SK-N-DZ (cell line): Measurements from ENCODE around the gene CPLANE1. TPM values are rescaled to one million over a fixed set of nuclear protein-coding genes. Genes with fewer than 3 reads are reported as not detected.
"Not testable (repeated sequence)": the region's sequence is repeated elsewhere in the genome, so short reads cannot be mapped to it uniquely, and the experiment has no call there.

Experiments used
- DNase-seq: peaks from one replicate; pipeline ENCODE4 v3.0.0-alpha.2; 2015; ENCODE audit warnings: low spot score
- polyA plus RNA-seq, 2 experiments: library from polyadenylated mRNA; depleted of rRNA; stranded (reverse); fragments of >200 nt; gene quantifications; 2 replicates each; pipeline ENCODE4 v1.2.3, GENCODE V29; 2014

CPLANE1 gene
- polyA plus RNA-seq (2014; cell fraction: cytosol; rRNA removed) = 4.5 and 5.6 TPM in 2 replicates
- polyA plus RNA-seq (2014; cell fraction: nucleus; rRNA removed) = 11.6 and 14.4 TPM in 2 replicates

DNA sequence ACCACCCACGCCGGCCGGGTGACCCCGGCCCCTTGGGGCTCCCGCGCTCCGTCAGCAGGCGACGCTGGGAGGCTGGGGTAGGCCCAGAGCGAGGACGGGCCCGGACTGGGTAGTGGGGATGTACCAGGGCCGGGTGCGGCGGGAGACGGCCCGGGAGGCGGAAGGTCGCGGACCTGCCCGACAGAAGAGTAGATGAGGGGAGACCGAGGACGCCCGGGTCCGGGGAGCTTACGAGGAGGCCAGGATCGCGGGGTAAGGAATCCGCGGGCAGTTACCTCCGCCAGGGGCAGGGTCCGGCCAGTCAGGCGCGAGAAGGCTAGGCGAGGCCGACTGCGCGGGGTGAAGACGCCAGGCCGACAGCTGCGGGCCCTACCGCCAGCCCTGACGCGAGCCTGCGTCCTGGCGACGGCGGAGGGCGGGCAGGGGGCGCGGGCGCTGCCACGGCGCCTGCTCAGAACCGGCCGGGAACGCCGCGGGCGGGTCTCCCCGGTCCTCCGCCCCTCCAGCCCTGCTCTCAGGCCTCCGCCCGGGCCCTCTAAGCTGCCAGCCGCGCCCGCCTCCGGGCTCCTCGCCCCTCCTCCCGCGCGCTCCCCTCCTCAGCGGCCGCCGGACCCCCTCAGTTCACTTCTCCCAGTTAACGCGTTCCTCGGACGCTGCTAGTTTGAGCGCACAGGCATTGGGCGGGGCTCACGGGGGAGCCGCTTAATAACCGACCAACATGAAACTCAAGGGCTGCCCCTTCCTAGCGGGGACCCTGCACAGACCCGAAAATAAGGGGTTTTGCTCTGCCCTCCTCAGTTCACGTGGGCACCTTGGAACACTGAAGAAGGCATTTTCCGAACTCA, at the start of gene CPLANE1:
Gene CPLANE1 (minus strand): TSS at position 407 of the 845 bp plus-strand sequence. CDS start 1,678 bp downstream, outside the sequence.
- peak; percentile 86 for DNase-seq

GRCh38 chr5:37296313-37296712, 47.1 kb upstream of the CPLANE1 start:
- DNase-seq = not testable (repeated sequence)

DNA sequence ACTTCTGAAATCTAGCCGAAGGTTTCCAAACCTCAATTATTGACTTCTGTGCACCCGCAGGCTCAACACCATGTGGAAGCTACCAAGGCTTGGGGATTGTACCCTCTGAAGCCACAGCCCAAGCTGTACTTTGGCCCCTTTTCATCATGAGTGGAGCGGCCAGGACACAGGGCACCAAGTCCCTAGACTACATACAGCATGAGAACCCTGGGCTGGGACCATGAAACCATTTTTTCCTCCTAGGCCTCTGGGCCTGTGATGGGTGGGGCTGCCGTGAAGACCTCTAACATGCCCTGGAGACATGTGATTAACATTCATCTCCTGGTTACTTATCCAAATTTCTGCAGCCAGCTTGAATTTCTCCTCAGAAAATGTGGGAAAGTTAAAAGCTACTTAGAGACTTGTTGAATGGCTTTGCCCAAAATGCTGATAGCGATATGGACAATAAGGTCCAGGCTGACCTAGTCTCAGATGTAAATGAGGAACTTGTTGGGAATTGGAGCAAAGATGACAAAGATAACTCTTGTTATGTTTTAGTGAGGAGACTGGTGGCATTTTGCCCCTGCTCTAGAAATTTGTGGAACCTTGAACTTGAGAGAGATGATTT, 34.1 kb upstream of the CPLANE1 start:
- no peak for DNase-seq

DNA sequence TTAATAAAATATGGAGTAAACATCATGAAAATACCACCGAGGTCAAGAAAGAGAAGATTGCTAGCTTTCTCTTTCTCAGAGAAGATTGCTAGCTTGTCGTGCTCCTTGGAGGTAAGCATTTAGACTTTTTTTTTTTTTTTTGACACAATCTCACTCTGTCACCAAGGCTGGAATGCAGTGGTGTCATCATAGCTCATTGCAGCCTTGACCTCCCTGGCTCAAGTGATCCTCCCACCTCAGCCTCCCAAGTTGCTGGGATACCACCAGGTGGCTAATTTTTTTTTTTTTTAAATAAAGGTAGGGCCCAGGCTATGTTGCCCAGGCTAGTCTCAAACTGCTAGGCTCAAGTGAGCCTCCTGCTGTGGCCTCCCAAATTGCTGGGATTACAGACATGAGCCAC, 26.3 kb upstream of the CPLANE1 start:
- no peak for DNase-seq

- DNase-seq = no peak
Observed at GRCh38 chr5:37272511-37272910, 23.3 kb upstream of the CPLANE1 start.

DNA sequence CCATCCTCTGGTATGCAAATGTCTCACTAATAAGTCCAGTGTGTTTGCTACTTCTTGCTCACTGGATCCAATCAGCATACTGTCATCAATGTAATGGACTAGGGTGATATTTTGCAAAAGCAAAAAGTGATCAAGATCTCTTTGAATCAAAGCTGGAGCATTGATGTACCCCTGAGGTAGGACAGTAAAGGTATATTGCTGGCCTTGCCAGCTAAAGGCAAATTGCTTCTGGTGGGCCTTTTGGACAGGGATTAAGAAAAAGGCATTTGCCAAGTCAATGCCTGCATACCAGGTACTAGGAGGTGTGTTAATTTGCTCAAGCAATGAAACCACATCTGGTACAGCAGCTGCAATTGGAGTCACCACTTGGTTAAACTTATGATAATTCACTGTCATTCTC, 18.9 kb upstream of the CPLANE1 start:
- not testable (repeated sequence) for DNase-seq

GRCh38 chr5:37255774-37256358, 6.7 kb upstream of the CPLANE1 start:
- DNase-seq = no peak

GRCh38 chr5:37254581-37254980, 5.4 kb upstream of the CPLANE1 start:
- DNase-seq = no peak

DNA sequence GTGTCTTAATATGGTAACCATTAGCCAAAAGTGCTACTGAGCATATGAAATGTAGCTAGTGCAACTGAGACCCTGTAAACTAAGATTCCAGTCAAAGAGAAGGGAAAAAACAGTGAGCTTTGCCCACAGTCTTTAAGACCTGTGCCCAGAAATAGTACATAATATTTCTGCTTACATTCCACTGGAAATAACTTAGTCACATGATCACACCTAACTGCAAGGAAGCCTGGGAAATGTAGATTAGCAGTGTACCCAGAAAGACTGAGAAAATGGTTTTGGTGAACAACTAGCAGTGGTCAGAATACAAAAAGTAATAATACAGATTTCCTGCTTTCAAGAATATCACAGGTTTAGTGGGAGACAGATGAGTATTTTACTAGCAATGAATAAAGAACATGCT, 2.5 kb upstream of the CPLANE1 start:
- DNase-seq = no peak

GRCh38 chr5:37249815-37250164, 614 bp upstream of the CPLANE1 start:
- no peak for DNase-seq

DNA sequence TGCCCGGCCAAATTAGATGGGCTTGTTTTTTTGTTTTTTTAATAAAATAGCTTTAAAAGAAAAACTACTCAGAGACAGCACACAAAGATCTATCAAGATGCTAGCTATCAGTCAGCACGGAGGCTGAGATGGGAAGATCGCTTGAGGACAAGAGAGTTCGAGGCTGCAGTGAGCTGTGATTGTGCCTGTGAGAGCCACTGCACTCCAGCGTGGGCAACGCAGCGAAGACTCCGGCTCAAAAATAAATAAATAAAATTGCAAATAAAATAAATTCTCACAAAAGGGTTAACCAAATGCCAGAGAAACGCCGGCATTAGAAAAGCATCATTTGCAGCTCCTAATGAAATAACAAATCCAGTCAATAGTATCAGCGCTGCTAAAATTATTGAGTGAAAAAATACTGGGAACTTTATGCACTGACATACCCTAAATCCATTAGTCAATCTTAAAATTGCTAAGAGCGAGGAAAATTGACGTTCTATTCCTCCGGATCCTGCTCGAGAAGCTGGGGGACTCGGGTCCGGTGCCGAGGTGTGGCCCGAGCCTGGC, 681 bp downstream of the CPLANE1 start:
- DNase-seq = peak; percentile 37

- no peak for DNase-seq
Observed at GRCh38 chr5:37247496-37247895, 1.7 kb downstream of the CPLANE1 start.

- no peak for DNase-seq
Observed at GRCh38 chr5:37247036-37247435, 2.1 kb downstream of the CPLANE1 start.

DNA sequence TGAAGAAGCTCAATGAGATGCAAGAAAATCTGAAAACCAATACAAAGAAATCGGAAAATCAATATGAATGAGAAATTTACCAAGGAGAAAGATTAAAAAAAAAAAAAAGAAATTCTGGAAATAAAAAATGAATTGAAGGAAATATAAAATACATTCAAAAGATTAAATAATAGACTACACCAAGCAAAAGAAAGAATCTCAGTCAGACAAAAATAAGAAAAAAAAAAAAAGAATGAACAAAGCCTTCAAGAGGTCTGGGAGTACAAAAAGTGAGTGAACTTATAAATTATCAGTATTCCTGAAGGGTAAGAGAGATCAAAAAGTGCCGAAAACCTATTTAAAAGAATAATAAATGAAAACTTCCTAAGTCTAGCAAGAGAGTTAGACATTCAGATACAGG, 14.9 kb downstream of the CPLANE1 start:
- DNase-seq = no peak

GRCh38 chr5:37226377-37226776, 22.8 kb downstream of the CPLANE1 start:
- no peak for DNase-seq

DNA sequence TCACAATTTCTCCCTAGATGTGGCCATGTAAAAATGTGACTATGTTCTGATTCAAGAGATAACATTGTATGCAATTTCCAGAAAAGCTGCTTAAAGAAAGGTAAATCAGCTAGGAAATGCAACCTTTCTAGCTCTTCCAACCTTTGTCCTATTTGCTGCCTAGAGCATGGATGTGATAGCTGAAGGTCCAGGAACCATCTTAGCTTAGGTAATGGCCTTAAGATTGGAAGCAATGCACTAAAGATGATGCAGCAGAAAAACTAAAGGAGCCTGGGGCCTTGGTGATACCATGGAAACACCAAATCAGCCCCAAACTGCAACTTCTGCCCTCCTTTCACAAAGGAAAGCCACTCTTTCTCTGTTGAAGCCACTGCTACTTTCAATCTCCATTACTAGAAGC, 27.0 kb downstream of the CPLANE1 start:
- DNase-seq = no peak

DNA sequence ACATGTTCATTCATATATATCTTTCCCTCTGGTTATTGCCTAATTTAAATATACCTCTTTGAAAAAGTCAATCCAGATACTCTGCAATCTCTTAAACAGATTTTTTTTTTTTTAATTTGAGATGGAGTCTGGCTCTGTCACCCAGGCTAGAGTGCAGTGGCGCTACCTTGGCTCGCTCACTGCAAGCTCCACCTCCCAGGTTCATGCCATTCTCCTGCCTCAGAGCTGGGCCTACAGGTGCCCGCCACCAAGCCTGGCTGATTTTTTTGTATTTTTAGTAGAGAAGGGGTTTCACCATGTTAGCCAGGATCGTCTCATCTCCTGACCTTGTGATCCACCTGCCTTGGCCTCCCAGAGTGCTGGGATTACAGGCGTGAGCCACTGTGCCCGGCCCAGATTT, 28.8 kb downstream of the CPLANE1 start:
- DNase-seq = not testable (repeated sequence)

- DNase-seq = not testable (repeated sequence)
Observed at GRCh38 chr5:37219384-37219783, 29.8 kb downstream of the CPLANE1 start.

DNA sequence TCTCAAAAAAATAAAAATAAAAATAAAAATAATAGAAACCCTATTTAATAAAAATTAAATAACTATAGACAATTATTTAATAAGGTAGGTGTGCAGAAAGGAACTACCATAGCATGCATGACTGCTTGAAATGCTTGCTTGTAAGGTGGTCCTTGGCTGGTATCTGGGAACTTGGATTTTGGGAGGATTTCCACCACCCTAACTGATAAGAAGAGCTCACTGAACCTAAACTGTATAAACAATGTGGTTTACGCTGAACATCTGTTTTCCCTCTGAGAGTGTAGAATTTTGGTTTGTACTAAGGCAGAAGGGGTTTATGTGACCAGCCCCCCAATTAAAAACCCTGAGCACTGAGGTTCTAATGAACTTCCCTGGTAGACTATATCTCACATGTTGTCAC, 31.2 kb downstream of the CPLANE1 start:
- no peak for DNase-seq

GRCh38 chr5:37214550-37214949, 34.6 kb downstream of the CPLANE1 start:
- DNase-seq = no peak

DNA sequence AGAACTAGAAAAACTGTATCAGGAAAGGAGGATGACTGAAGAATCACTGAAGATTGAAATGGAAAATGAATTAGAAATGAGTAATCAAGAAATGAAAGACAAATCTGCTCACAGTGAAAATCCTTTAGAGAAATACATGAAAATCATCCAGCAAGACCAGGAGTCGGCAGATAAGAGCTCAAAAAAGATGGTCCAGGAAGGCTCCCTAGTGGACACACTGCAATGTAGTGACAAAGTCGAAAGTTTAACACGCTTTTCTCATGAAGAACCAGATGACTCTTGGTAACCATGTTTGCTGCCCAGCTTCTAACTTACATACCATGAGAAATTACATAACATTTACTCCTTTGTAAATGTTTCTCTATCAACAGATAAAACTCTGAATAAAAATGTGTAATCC, 37.1 kb downstream of the CPLANE1 start:
- DNase-seq = no peak

GRCh38 chr5:37211661-37212060, 37.5 kb downstream of the CPLANE1 start:
- no peak for DNase-seq
